B cell (primary cell): ENCODE data around the gene NOP9. TPM values are rescaled to one million over a fixed set of nuclear protein-coding genes. Genes with fewer than 3 reads are reported as not detected.

Experiments
- ATAC-seq: fragments of 200-7000 bp; cut with Tn5 transposase; one replicate; pipeline ENCODE4 v1.10.0; 2021; ENCODE audit warnings: low read depth, mild to moderate bottlenecking, moderate number of reproducible peaks, moderate library complexity
- CTCF ChIA-PET: fragments of 350-600 bp; sonication (Branson Sonifier 250); formaldehyde crosslinking; loops from one replicate; lab custom pipeline; 2021; ENCODE audit warnings: antibody characterized with exemption, inconsistent platforms; lab: Charles Lee
- POLR2A ChIA-PET: fragments of 350-600 bp; sonication (Branson Sonifier 250); formaldehyde crosslinking; loops from one replicate; lab custom pipeline; 2021; ENCODE audit warnings: antibody characterized with exemption; lab: Charles Lee
- DNase-seq: peaks from one replicate; pipeline ENCODE4 v3.0.0; 2013
- H2AFZ ChIP-seq: 2 replicates; pipeline ENCODE4 v1.6.1; 2012; ENCODE audit warnings: mild to moderate bottlenecking, low read depth, low read length; ENCODE audit not compliant: insufficient read depth, poor library complexity, severe bottlenecking
- H3K27ac ChIP-seq, 2 donors: 1 replicate in 1 of 2; 2 replicates in 1 of 2; pipeline ENCODE4 v1.5.1; 2012 to 2013; ENCODE audit warnings: low read length in 2 of 2, mild to moderate bottlenecking in 2 of 2, moderate library complexity in 1 of 2
- H3K27me3 ChIP-seq, 4 experiments: fragments of 200-600 bp in 1 of 4; sonication (generic) in 1 of 4; replicated peaks in 1 of 4; 1 replicate in 2 of 4; 2 replicates in 2 of 4; pipeline versions ENCODE4 v1.6.1 to v1.7.0; 2013 to 2016; ENCODE audit warnings: low read length in 3 of 4, mild to moderate bottlenecking in 2 of 4, mixed read lengths in 1 of 4, moderate library complexity in 1 of 4; ENCODE audit not compliant: insufficient read depth in 4 of 4, control insufficient read depth in 3 of 4; ENCODE audit errors: control extremely low read depth in 1 of 4
- H3K36me3 ChIP-seq, 2 experiments: replicated peaks in 1 of 2; 1 replicate in 1 of 2; 2 replicates in 1 of 2; pipeline versions ENCODE4 v1.6.1 to v1.7.1; 2013; ENCODE audit warnings: low read length in 1 of 2; ENCODE audit not compliant: insufficient read depth in 2 of 2, control insufficient read depth in 1 of 2; ENCODE audit errors: control extremely low read depth in 1 of 2, extremely low read depth in 1 of 2
- H3K4me1 ChIP-seq, 2 donors: fragments of 200-600 bp in 1 of 2; sonication (generic) in 1 of 2; 1 replicate in 1 of 2; 2 replicates in 1 of 2; pipeline versions ENCODE4 v1.5.1 to v1.6.1; 2013 to 2017; ENCODE audit warnings: low read length in 2 of 2; ENCODE audit not compliant: control insufficient read depth in 2 of 2, insufficient read depth in 2 of 2
- H3K4me2 ChIP-seq: replicated peaks from 2 replicates; pipeline ENCODE3; 2012; ENCODE audit warnings: mild to moderate bottlenecking, low read depth, low read length; ENCODE audit not compliant: poor library complexity, severe bottlenecking
- H3K4me3 ChIP-seq, 5 experiments: fragments of 200-600 bp in 1 of 5; sonication (generic) in 1 of 5; 1 replicate in 3 of 5; 2 replicates in 2 of 5; pipeline versions ENCODE4 v1.5.1 to v1.7.0; 2011 to 2016; ENCODE audit warnings: low read length in 4 of 5, mild to moderate bottlenecking in 4 of 5, low read depth in 2 of 5, control low read depth in 1 of 5, moderate library complexity in 1 of 5; ENCODE audit not compliant: insufficient read depth in 1 of 5; ENCODE audit errors: control extremely low read depth in 1 of 5, extremely low read depth in 1 of 5
- H3K79me2 ChIP-seq: fragments of 200-600 bp; sonication (generic); one replicate; pipeline ENCODE4 v1.6.0; 2016; ENCODE audit warnings: low read length; ENCODE audit not compliant: control insufficient read depth, insufficient read depth
- H3K9ac ChIP-seq: fragments of 200-600 bp; sonication (generic); 2 replicates; pipeline ENCODE4 v1.6.1; 2017; ENCODE audit warnings: mild to moderate bottlenecking, low read length, moderate library complexity
- H3K9me3 ChIP-seq, 3 donors: one replicate each; pipeline versions ENCODE4 v1.6.1 to v1.7.1; 2013; ENCODE audit warnings: low read length in 2 of 3; ENCODE audit not compliant: control insufficient read depth in 2 of 3, insufficient read depth in 1 of 3; ENCODE audit errors: control extremely low read depth in 1 of 3
- H4K20me1 ChIP-seq: 2 replicates; pipeline ENCODE4 v1.6.0; 2012; ENCODE audit warnings: mild to moderate bottlenecking, low read length; ENCODE audit not compliant: insufficient read depth, control insufficient read depth, poor library complexity, severe bottlenecking
- H3K27ac Mint-ChIP-seq: one replicate; pipeline ENCODE4 v1.8.0; 2021; ENCODE audit warnings: mixed read lengths
- H3K27me3 Mint-ChIP-seq: one replicate; pipeline ENCODE4 v1.8.0; 2021; ENCODE audit warnings: mixed read lengths
- H3K4me1 Mint-ChIP-seq: one replicate; pipeline ENCODE4 v1.8.0; 2021; ENCODE audit warnings: mixed read lengths
- H3K4me3 Mint-ChIP-seq: one replicate; pipeline ENCODE4 v1.8.0; 2021; ENCODE audit warnings: mixed read lengths
- H3K9me3 Mint-ChIP-seq: one replicate; pipeline ENCODE4 v1.8.0; 2022; ENCODE audit warnings: mixed read lengths; ENCODE audit not compliant: insufficient read depth
- CTCF ChIP-seq: fragments of 200-600 bp; IDR thresholded peaks from one replicate; pipeline ENCODE4 v1.8.0; 2022; ENCODE audit warnings: antibody characterized with exemption, mild to moderate bottlenecking
- EZH2 ChIP-seq: IDR thresholded peaks from 2 replicates; pipeline ENCODE4 v1.6.1; 2012; ENCODE audit warnings: borderline replicate concordance, low read depth, mild to moderate bottlenecking, moderate library complexity, low read length; ENCODE audit not compliant: insufficient read depth, poor library complexity, severe bottlenecking
- WGBS: methylation state at CpG from one replicate; pipeline ENCODE4 v1.1.5; 2013; ENCODE audit warnings: missing lambda C conversion rate; ENCODE audit not compliant: insufficient coverage; 5-methylcytosine and 5-hydroxymethylcytosine counted together
- intact Hi-C: fragments of 100-400 bp; cut with micrococcal nuclease; formaldehyde crosslinking; loops from one replicate; pipeline ENCODE4 v1.10.0; 2022
- polyA plus RNA-seq: library from polyadenylated mRNA; depleted of rRNA; stranded (reverse); fragments of >200 nt; gene quantifications from 2 replicates; pipeline ENCODE4 v1.2.3, GENCODE V29; 2012
- total RNA-seq, 2 donors: library from RNA; stranded (reverse); fragments of 120-200 nt in 1 of 2; gene quantifications; 1 replicate in 1 of 2; 2 replicates in 1 of 2; pipeline versions ENCODE4 v1.2.3 to v1.2.4, GENCODE V29; 2013 to 2022

Gene NOP9
- total and polyA plus RNA-seq, 2 donors (not counting 1 experiment from before 2014, with no cell fraction given), result 9.7 to 22.6 TPM

- WGBS, result 95% methylated on average over 16 of the region's 16 CpGs
- Histone ChIP-seq H3K4me1 (no peaks in the 10 kb centered on the region), H3K27ac (no peak overlapping the region), H3K4me2 (no peak overlapping the region), H3K9me3 (no peaks in the 10 kb centered on the region), H3K27me3 (no peaks in the 10 kb centered on the region), H3K4me3 (no peak overlapping the region), H3K36me3 (peaks cover 0 to 14% of the 10 kb centered on the region in 2 experiments), H2AFZ (no peak overlapping the region), H3K79me2 (no peaks in the 10 kb centered on the region), H3K9ac (no peak overlapping the region), H4K20me1 (no peaks in the 10 kb centered on the region)
- Mint-ChIP-seq H3K27ac (no peak overlapping the region), H3K9me3 (no peaks in the 10 kb centered on the region), H3K4me3 (no peak overlapping the region), H3K4me1 (no peaks in the 10 kb centered on the region), H3K27me3 (no peaks in the 10 kb centered on the region)
- no peak for TF ChIP-seq CTCF
- no peak for TF ChIP-seq EZH2
- ATAC-seq (no peak), DNase-seq (no peak)
- intact Hi-C loops, result no loop called here
- POLR2A ChIA-PET, result no interaction called here
- CTCF ChIA-PET, result no interaction called here
Observed at GRCh38 chr14:24259282-24260025, 40.2 kb upstream of the NOP9 start.

- DNase-seq (no peak), ATAC-seq (no peak)
- no peaks in the 10 kb centered on the region for H3K4me1 ChIP-seq
- intact Hi-C loops, result no loop called here
- Mint-ChIP-seq H3K27ac (no peak overlapping the region), H3K27me3 (no peaks in the 10 kb centered on the region), H3K4me1 (no peaks in the 10 kb centered on the region), H3K9me3 (no peaks in the 10 kb centered on the region), H3K4me3 (no peak overlapping the region)
- WGBS, result 95% methylated on average over 13 of the region's 16 CpGs
- TF ChIP-seq EZH2 (no peak), CTCF (no peak)
- ChIA-PET POLR2A (no interaction called here), CTCF (no interaction called here)
- no peak overlapping the region for H3K27ac ChIP-seq
- H2AFZ ChIP-seq, result no peak overlapping the region
- H3K9me3 ChIP-seq, result no peaks in the 10 kb centered on the region
- no peaks in the 10 kb centered on the region for H4K20me1 ChIP-seq
- H3K4me3 ChIP-seq, result no peak overlapping the region
- H3K9ac ChIP-seq, result no peak overlapping the region
- H3K79me2 ChIP-seq, result no peaks in the 10 kb centered on the region
- H3K4me2 ChIP-seq, result no peak overlapping the region
- H3K36me3 ChIP-seq, result peaks cover 0 to 12% of the 10 kb centered on the region in 2 experiments
- no peaks in the 10 kb centered on the region for H3K27me3 ChIP-seq
Observed at GRCh38 chr14:24260026-24260779, 39.4 kb upstream of the NOP9 start.
